ENCODE measurements around the gene CDK15.
"Not testable (repeated sequence)": the region's sequence is repeated elsewhere in the genome, so short reads cannot be mapped to it uniquely, and the experiment has no call there.

Gene CDK15

GRCh38 chr2:201831469-201831868, 25.1 kb downstream of the CDK15 start:
- DNase-seq (ENCODE audit: low spot score): no peak

- DNase-seq (ENCODE audit: low spot score): no peak
Observed at GRCh38 chr2:201833781-201834180, 27.4 kb downstream of the CDK15 start.

GRCh38 chr2:201835066-201835465, 28.7 kb downstream of the CDK15 start:
- no peak for DNase-seq (ENCODE audit: low spot score)

- no peak for DNase-seq (ENCODE audit: low spot score)
Observed at GRCh38 chr2:201837391-201837790, 31.1 kb downstream of the CDK15 start.

GRCh38 chr2:201837824-201838431, 31.6 kb downstream of the CDK15 start:
- DNase-seq (ENCODE audit: low spot score): no peak

- no peak for DNase-seq (ENCODE audit: low spot score)
Observed at GRCh38 chr2:201839727-201840126, 33.4 kb downstream of the CDK15 start.

GRCh38 chr2:201840726-201841125, 34.4 kb downstream of the CDK15 start:
- DNase-seq (ENCODE audit: low spot score): no peak

GRCh38 chr2:201842131-201842860, 36.0 kb downstream of the CDK15 start:
- DNase-seq (ENCODE audit: low spot score): no peak

GRCh38 chr2:201844922-201845321, 38.6 kb downstream of the CDK15 start:
- DNase-seq (ENCODE audit: low spot score): not testable (repeated sequence)

- DNase-seq (ENCODE audit: low spot score): no peak
Observed at GRCh38 chr2:201847481-201847880, 41.1 kb downstream of the CDK15 start.

- DNase-seq (ENCODE audit: low spot score): no peak
Observed at GRCh38 chr2:201852462-201852861, 46.1 kb downstream of the CDK15 start.

- DNase-seq (ENCODE audit: low spot score): no peak
Observed at GRCh38 chr2:201852878-201853415, 46.6 kb downstream of the CDK15 start.

GRCh38 chr2:201854221-201854801, 48.0 kb downstream of the CDK15 start:
- no peak for DNase-seq (ENCODE audit: low spot score)

- no peak for DNase-seq (ENCODE audit: low spot score)
Observed at GRCh38 chr2:201854841-201855240, 48.5 kb downstream of the CDK15 start.

- DNase-seq (ENCODE audit: low spot score): no peak
Observed at GRCh38 chr2:201855356-201855755, 49.0 kb downstream of the CDK15 start.

GRCh38 chr2:201857326-201857725, 51.0 kb downstream of the CDK15 start:
- no peak for DNase-seq (ENCODE audit: low spot score)

- DNase-seq (ENCODE audit: low spot score): no peak
Observed at GRCh38 chr2:201858281-201859184, 52.2 kb downstream of the CDK15 start.

- no peak for DNase-seq (ENCODE audit: low spot score)
Observed at GRCh38 chr2:201859949-201860348, 53.6 kb downstream of the CDK15 start.

GRCh38 chr2:201860636-201861066, 54.3 kb downstream of the CDK15 start:
- DNase-seq (ENCODE audit: low spot score): peak; percentile 81

GRCh38 chr2:201862843-201863242, 56.5 kb downstream of the CDK15 start:
- DNase-seq (ENCODE audit: low spot score): no peak

- DNase-seq (ENCODE audit: low spot score): no peak
Observed at GRCh38 chr2:201866643-201867473, 60.5 kb downstream of the CDK15 start.
